HCT116 (cell line): ENCODE results near the gene CMTM6. TPM values are rescaled to one million over a fixed set of nuclear protein-coding genes. Genes with fewer than 3 reads are reported as not detected.
A peak's percentile ranks its signal among the peaks of the same experiment; 100 is the strongest.

Source experiments
- ATAC-seq: fragments of 200-7000 bp; cut with Tn5 transposase; 2 replicates; pipeline ENCODE4 v1.9.1; 2020; ENCODE audit warnings: mild to moderate bottlenecking, moderate library complexity
- BruUV-seq: library from RNA; stranded (reverse); fragments of 400-500 nt; replicated peaks from 2 replicates; lab custom pipeline; 2021; lab: Mats Ljungman, UMichigan
- CTCF ChIA-PET: fragments of 300-600 bp; sonication (Branson Sonifier 250); formaldehyde crosslinking; loops from one replicate; lab custom pipeline; 2021; ENCODE audit warnings: antibody characterized with exemption; lab: Charles Lee
- POLR2A ChIA-PET: fragments of 300-600, 350-600 bp; sonication (Branson Sonifier 250); formaldehyde crosslinking; loops from one replicate; lab custom pipeline; 2021; ENCODE audit warnings: antibody characterized with exemption; lab: Charles Lee
- RAD21 ChIA-PET, 2 experiments: fragments of 300-600 bp; sonication (Branson Sonifier 250); formaldehyde crosslinking; loops; one replicate each; lab custom pipeline; 2023; ENCODE audit warnings: low total read pairs in 2 of 2; ENCODE audit not compliant: uncharacterized antibody in 2 of 2, unreplicated experiment in 2 of 2, low non-redundant PET in 1 of 2; lab: Charles Lee
- DNase-seq: peaks from one replicate; pipeline ENCODE4 v3.0.0-alpha.2; 2010; ENCODE audit warnings: low read depth, low spot score
- H2AFZ ChIP-seq: fragments of 200-600 bp; shearing (Covaris generic), sonication (generic); 2 replicates; pipeline ENCODE4 v1.6.1; 2017; ENCODE audit warnings: low read depth, mixed run types, mixed read lengths, antibody characterized with exemption, low read length; ENCODE audit not compliant: poor library complexity, severe bottlenecking
- H3K27ac ChIP-seq: 2 replicates; pipeline ENCODE4 v1.5.1; 2012; ENCODE audit warnings: low read depth, low read length
- H3K27me3 ChIP-seq: fragments of 200-600 bp; sonication (generic); 2 replicates; pipeline ENCODE4 v1.6.1; 2016; ENCODE audit warnings: mixed run types, low read length, mixed read lengths; ENCODE audit not compliant: insufficient read depth
- H3K36me3 ChIP-seq, 2 experiments: fragments of 200-500 bp in 1 of 2; fragments of 200-600 bp in 1 of 2; sonication (Bioruptor generic) in 1 of 2; sonication (generic) in 1 of 2; 2 replicates each; pipeline versions ENCODE4 v1.5.1 to v1.6.1; 2014 to 2016; ENCODE audit warnings: low read length in 2 of 2, inconsistent platforms in 1 of 2, mixed read lengths in 1 of 2, mixed run types in 1 of 2; ENCODE audit not compliant: insufficient read depth in 2 of 2, control insufficient read depth in 1 of 2
- H3K4me1 ChIP-seq, 2 experiments: fragments of 200-600 bp in 1 of 2; sonication (generic) in 1 of 2; 2 replicates each; pipeline versions ENCODE4 v1.5.1 to v1.6.1; 2012 to 2017; ENCODE audit warnings: low read length in 2 of 2, inconsistent platforms in 1 of 2, mild to moderate bottlenecking in 1 of 2, mixed read lengths in 1 of 2, mixed run types in 1 of 2, moderate library complexity in 1 of 2; ENCODE audit not compliant: insufficient read depth in 2 of 2, control insufficient read depth in 1 of 2
- H3K4me2 ChIP-seq: fragments of 200-600 bp; sonication (generic); 2 replicates; pipeline ENCODE4 v1.6.1; 2017; ENCODE audit warnings: mixed run types, low read length, mixed read lengths
- H3K4me3 ChIP-seq, 2 experiments: fragments of 200-600 bp in 1 of 2; sonication (generic) in 1 of 2; replicated peaks in 1 of 2; 2 replicates each; pipeline ENCODE4 v1.5.1; 2011 to 2016; ENCODE audit warnings: low read length in 2 of 2, control low read depth in 1 of 2, low read depth in 1 of 2, mild to moderate bottlenecking in 1 of 2, mixed read lengths in 1 of 2, mixed run types in 1 of 2
- H3K79me2 ChIP-seq: fragments of 200-600 bp; sonication (generic); 2 replicates; pipeline ENCODE4 v1.6.1; 2017; ENCODE audit warnings: mild to moderate bottlenecking, mixed run types, low read length, moderate library complexity, mixed read lengths; ENCODE audit not compliant: insufficient read depth
- H3K9ac ChIP-seq: fragments of 200-600 bp; sonication (generic); 2 replicates; pipeline ENCODE4 v1.6.1; 2016; ENCODE audit warnings: low read length, mixed read lengths
- H3K9me2 ChIP-seq: fragments of 200-600 bp; sonication (generic), shearing (Covaris generic); 2 replicates; pipeline ENCODE4 v1.6.1; 2017; ENCODE audit warnings: mixed run types, mild to moderate bottlenecking, moderate library complexity; ENCODE audit not compliant: insufficient read depth
- H3K9me3 ChIP-seq, 2 experiments: fragments of 200-500 bp in 1 of 2; fragments of 200-600 bp in 1 of 2; sonication (Bioruptor generic) in 1 of 2; sonication (generic) in 1 of 2; 2 replicates each; pipeline ENCODE4 v1.6.1; 2014 to 2017; ENCODE audit warnings: low read length in 2 of 2, mixed read lengths in 2 of 2, inconsistent platforms in 1 of 2, low read depth in 1 of 2, mild to moderate bottlenecking in 1 of 2, mixed run types in 1 of 2, moderate library complexity in 1 of 2; ENCODE audit not compliant: control insufficient read depth in 1 of 2, insufficient read depth in 1 of 2
- H4K20me1 ChIP-seq: fragments of 200-600 bp; sonication (generic), shearing (Covaris generic); 2 replicates; pipeline ENCODE4 v1.6.1; 2017; ENCODE audit warnings: mixed run types, mild to moderate bottlenecking, moderate library complexity; ENCODE audit not compliant: insufficient read depth
- CBX3 ChIP-seq: IDR thresholded peaks from 2 replicates; pipeline ENCODE4 v1.6.1; 2012; ENCODE audit warnings: low read depth
- CEBPB ChIP-seq: IDR thresholded peaks from 2 replicates; pipeline ENCODE4 v1.6.1; 2012; ENCODE audit warnings: low read depth
- ELF1 ChIP-seq: IDR thresholded peaks from 2 replicates; pipeline ENCODE4 v1.6.1; 2012; ENCODE audit warnings: low read depth, borderline replicate concordance
- FOSL1 ChIP-seq: IDR thresholded peaks from 2 replicates; pipeline ENCODE4 v1.6.1; 2012; ENCODE audit warnings: low read depth
- JUND ChIP-seq: IDR thresholded peaks from 2 replicates; pipeline ENCODE4 v1.6.1; 2012
- POLR2A ChIP-seq: IDR thresholded peaks from 2 replicates; pipeline ENCODE4 v1.7.0; 2011; ENCODE audit warnings: borderline replicate concordance; ENCODE audit not compliant: insufficient read depth, insufficient read length; ENCODE audit errors: extremely low read depth
- POLR2AphosphoS5 ChIP-seq: IDR thresholded peaks from 2 replicates; pipeline ENCODE4 v1.6.1; 2011; ENCODE audit warnings: mild to moderate bottlenecking, low read depth, low read length, moderate library complexity
- RAD21 ChIP-seq: IDR thresholded peaks from 2 replicates; pipeline ENCODE4 v1.6.1; 2012; ENCODE audit warnings: low read depth, mild to moderate bottlenecking
- SIN3A ChIP-seq: IDR thresholded peaks from 2 replicates; pipeline ENCODE4 v1.6.1; 2012; ENCODE audit warnings: low read depth
- SP1 ChIP-seq: IDR thresholded peaks from 2 replicates; pipeline ENCODE4 v1.6.1; 2012; ENCODE audit warnings: low read depth
- SRF ChIP-seq: IDR thresholded peaks from 2 replicates; pipeline ENCODE4 v1.6.1; 2012; ENCODE audit warnings: low read depth
- TCF7L2 ChIP-seq: IDR thresholded peaks from 2 replicates; pipeline ENCODE4 v1.7.0; 2011; ENCODE audit warnings: borderline replicate concordance, inconsistent platforms; ENCODE audit not compliant: insufficient read depth, insufficient read length; ENCODE audit errors: extremely low read depth
- intact Hi-C: fragments of 100-400 bp; cut with micrococcal nuclease; formaldehyde crosslinking; loops from 2 replicates; pipeline ENCODE4 v1.10.0; 2022
- total RNA-seq: library from RNA; stranded (reverse); gene quantifications from one replicate; pipeline ENCODE4 v1.2.1, GENCODE V29; 2021; ENCODE audit not compliant: unreplicated experiment
- TF ChIP-seq, protein P1 (sequence below): IDR thresholded peaks from 2 replicates; pipeline ENCODE4 v1.6.1; 2012
- TF ChIP-seq, protein P2 (sequence below), 3 experiments: fragments of 200-600 bp in 1 of 3; sonication (generic) in 1 of 3; IDR thresholded peaks in 2 of 3; conservative IDR thresholded peaks in 1 of 3; 2 replicates each; pipeline ENCODE4 v1.5.1; 2012 to 2017; ENCODE audit warnings: low read depth in 2 of 3, low read length in 2 of 3, antibody characterized with exemption in 1 of 3, borderline replicate concordance in 1 of 3, control low read depth in 1 of 3, mild to moderate bottlenecking in 1 of 3, mixed read lengths in 1 of 3, mixed run types in 1 of 3, moderate library complexity in 1 of 3; ENCODE audit not compliant: insufficient read depth in 1 of 3
- TF ChIP-seq, protein P3 (sequence below): IDR thresholded peaks from 2 replicates; pipeline ENCODE4 v1.6.1; 2012

Gene CMTM6
- total RNA-seq, 1 experiment from 2014 or later = 41.1 TPM

DNA sequence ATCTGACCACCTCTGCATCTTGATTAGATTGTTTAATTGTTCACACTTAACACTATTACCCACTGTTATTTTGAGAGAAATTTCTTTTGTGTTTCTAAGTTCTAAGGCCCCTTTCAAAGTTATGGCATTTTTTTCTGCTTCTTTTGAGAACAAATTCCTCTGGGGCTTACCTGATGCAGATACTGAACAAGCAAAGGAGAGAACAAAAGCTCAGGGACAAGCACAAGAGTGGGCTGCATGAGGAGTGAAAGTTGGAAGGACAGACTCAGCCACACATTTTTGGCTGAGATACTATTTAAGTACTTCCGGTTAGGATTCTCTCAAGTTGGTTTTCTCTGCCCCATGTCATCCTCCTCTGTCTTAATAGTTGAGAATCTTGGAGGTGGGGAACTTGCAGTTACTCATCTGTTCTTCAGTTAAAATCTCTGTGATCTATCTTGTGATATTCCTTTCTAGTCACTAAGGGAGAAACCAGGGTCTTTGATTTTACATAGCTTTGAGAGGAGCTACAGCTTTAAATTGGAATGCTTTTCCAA is 54.7 kb downstream of the CMTM6 start:
- H3K79me2 ChIP-seq = peaks cover 81% of the 10 kb centered on the region
- H3K27me3 ChIP-seq = no peaks in the 10 kb centered on the region
- H3K4me3 ChIP-seq = no peak overlapping the region
- DNase-seq (no peak), ATAC-seq (no peak)
- H2AFZ ChIP-seq = no peak overlapping the region
- CTCF ChIA-PET = no interaction called here
- RAD21 ChIA-PET = no interaction called here
- POLR2A ChIA-PET = no interaction called here
- peaks cover 0 to 27% of the 10 kb centered on the region in 2 experiments; a peak in 2 of 4 replicates for H3K36me3 ChIP-seq
- no peak overlapping the region for H3K9ac ChIP-seq
- no peak overlapping the region for H3K27ac ChIP-seq
- TF ChIP-seq ELF1 = no peak
- TF ChIP-seq SP1 = no peak
- TF ChIP-seq POLR2AphosphoS5 = no peak
- no peak for TF ChIP-seq JUND
- TF ChIP-seq CBX3 = no peak
- no peaks in the 10 kb centered on the region for H3K9me3 ChIP-seq
- H3K9me2 ChIP-seq = no peaks in the 10 kb centered on the region
- no TSS peak for BruUV-seq
- H4K20me1 ChIP-seq = peaks cover 9% of the 10 kb centered on the region; the same call in 1 of the 2 replicates
- H3K4me1 ChIP-seq = peaks cover 2 to 14% of the 10 kb centered on the region in 2 experiments; a peak in 2 of 4 replicates
- intact Hi-C loops = no loop called here
- H3K4me2 ChIP-seq = no peak overlapping the region

DNA sequence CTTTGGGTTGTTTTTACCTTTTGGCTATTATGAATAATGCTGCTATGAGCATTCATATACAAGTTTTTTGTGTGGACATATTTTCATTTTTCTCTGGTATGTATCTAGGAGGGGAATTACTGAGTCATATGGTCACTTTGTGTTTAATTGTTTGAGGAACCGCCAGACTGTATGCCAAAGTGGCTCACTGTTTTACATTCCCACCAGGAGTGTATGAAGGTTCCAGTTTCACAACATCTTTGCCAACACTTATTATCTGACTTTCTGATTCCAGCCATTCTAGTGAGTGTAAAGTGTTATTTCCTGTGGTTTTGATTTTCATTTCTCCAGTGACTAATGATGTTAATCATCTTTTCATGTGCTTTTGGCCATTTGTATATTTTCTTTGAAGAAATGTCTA is 59.2 kb downstream of the CMTM6 start:
- Histone ChIP-seq H3K27ac (peak overlapping the region; percentile 3; the same call in 1 of the 2 replicates), H3K9me2 (no peaks in the 10 kb centered on the region), H3K4me2 (peak overlapping the region; percentile 44), H2AFZ (no peak overlapping the region), H3K36me3 (peaks cover 0 to 18% of the 10 kb centered on the region in 2 experiments; a peak in 2 of 4 replicates), H3K4me3 (no peak overlapping the region), H3K79me2 (peaks cover 89% of the 10 kb centered on the region), H3K27me3 (no peaks in the 10 kb centered on the region), H3K9me3 (no peaks in the 10 kb centered on the region), H4K20me1 (peaks cover 9% of the 10 kb centered on the region; the same call in 1 of the 2 replicates), H3K4me1 (peaks cover 2 to 56% of the 10 kb centered on the region in 2 experiments; a peak in 2 of 4 replicates), H3K9ac (no peak overlapping the region)
- intact Hi-C loops = no loop called here
- no TSS peak for BruUV-seq
- DNase-seq (peak; percentile 46), ATAC-seq (peak; percentile 69)
- CTCF ChIA-PET = no interaction called here
- RAD21 ChIA-PET = no interaction called here
- TF ChIP-seq, protein P1, sequence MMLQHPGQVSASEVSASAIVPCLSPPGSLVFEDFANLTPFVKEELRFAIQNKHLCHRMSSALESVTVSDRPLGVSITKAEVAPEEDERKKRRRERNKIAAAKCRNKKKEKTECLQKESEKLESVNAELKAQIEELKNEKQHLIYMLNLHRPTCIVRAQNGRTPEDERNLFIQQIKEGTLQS = no peak
- TF ChIP-seq RAD21 (peak; percentile 20; the same call in 1 of the 2 replicates), SP1 (peak; percentile 70), TCF7L2 (no peak), CEBPB (peak; percentile 83), JUND (peak; percentile 71), SIN3A (peak; percentile 46; the same call in 1 of the 2 replicates), POLR2A (no peak), SRF (peak; percentile 52; the same call in 1 of the 2 replicates), FOSL1 (peak; percentile 75)
- TF ChIP-seq, protein P2, sequence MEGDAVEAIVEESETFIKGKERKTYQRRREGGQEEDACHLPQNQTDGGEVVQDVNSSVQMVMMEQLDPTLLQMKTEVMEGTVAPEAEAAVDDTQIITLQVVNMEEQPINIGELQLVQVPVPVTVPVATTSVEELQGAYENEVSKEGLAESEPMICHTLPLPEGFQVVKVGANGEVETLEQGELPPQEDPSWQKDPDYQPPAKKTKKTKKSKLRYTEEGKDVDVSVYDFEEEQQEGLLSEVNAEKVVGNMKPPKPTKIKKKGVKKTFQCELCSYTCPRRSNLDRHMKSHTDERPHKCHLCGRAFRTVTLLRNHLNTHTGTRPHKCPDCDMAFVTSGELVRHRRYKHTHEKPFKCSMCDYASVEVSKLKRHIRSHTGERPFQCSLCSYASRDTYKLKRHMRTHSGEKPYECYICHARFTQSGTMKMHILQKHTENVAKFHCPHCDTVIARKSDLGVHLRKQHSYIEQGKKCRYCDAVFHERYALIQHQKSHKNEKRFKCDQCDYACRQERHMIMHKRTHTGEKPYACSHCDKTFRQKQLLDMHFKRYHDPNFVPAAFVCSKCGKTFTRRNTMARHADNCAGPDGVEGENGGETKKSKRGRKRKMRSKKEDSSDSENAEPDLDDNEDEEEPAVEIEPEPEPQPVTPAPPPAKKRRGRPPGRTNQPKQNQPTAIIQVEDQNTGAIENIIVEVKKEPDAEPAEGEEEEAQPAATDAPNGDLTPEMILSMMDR (IDR thresholded peaks at IDR 0.05 in 2 of 3, conservative IDR thresholded peaks at IDR 0.05 in 1 of 3; ENCODE audit: borderline replicate concordance in 1 of 3, insufficient read depth in 1 of 3, low read depth in 2 of 3, low read length in 2 of 3) = no peak
- TF ChIP-seq, protein P3, sequence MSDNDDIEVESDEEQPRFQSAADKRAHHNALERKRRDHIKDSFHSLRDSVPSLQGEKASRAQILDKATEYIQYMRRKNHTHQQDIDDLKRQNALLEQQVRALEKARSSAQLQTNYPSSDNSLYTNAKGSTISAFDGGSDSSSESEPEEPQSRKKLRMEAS = peak; percentile 45
- POLR2A ChIA-PET = no interaction called here
